Endothelial cell of umbilical vein (primary cell): ENCODE measurements around the gene DCAF6. TPM values are rescaled to one million over a fixed set of nuclear protein-coding genes. Genes with fewer than 3 reads are reported as not detected.

Source experiments
- BruUV-seq: library from RNA; stranded (reverse); fragments of 400-500 nt; replicated peaks from 2 replicates; lab custom pipeline; 2021; lab: Mats Ljungman, UMichigan
- CTCF ChIA-PET: fragments of 300-600, 350-600 bp; sonication (Branson Sonifier 250); formaldehyde crosslinking; loops from one replicate; lab custom pipeline; 2021; ENCODE audit warnings: antibody characterized with exemption, inconsistent platforms; lab: Charles Lee
- POLR2A ChIA-PET: fragments of 300-600, 350-600 bp; sonication (Branson Sonifier 250); formaldehyde crosslinking; loops from one replicate; lab custom pipeline; 2021; ENCODE audit warnings: antibody characterized with exemption, inconsistent platforms; lab: Charles Lee
- DNase-seq: peaks from one replicate; pipeline ENCODE4 v3.0.0-alpha.2; 2011; ENCODE audit warnings: low read depth, low spot score
- FAIRE-seq: peaks from 2 replicates; lab custom pipeline; 2011; peaks lifted over from hg19 to GRCh38; lab: Jason Lieb, UNC
- H2AFZ ChIP-seq: 2 replicates; pipeline ENCODE4 v1.6.0; 2012; ENCODE audit warnings: low read depth, low read length, control low read depth, inconsistent platforms
- H3K27ac ChIP-seq: 2 replicates; pipeline ENCODE4 v1.5.1; 2011; ENCODE audit warnings: low read depth, mild to moderate bottlenecking, control low read depth, low read length, moderate library complexity; ENCODE audit not compliant: insufficient read depth
- H3K27me3 ChIP-seq, 2 experiments: 2 replicates each; pipeline versions ENCODE4 v1.6.0 to v1.6.1; 2011; ENCODE audit warnings: low read length in 2 of 2, mixed read lengths in 1 of 2; ENCODE audit not compliant: control insufficient read depth in 2 of 2, insufficient read depth in 2 of 2
- H3K36me3 ChIP-seq, 2 experiments: 2 replicates in 1 of 2; 3 replicates in 1 of 2; pipeline ENCODE4 v1.5.1; 2011; ENCODE audit warnings: low read length in 2 of 2, mild to moderate bottlenecking in 1 of 2, moderate library complexity in 1 of 2; ENCODE audit not compliant: control insufficient read depth in 2 of 2, insufficient read depth in 2 of 2; ENCODE audit errors: extremely low read depth in 1 of 2
- H3K4me1 ChIP-seq: 3 replicates; pipeline ENCODE4 v1.5.1; 2011; ENCODE audit warnings: mild to moderate bottlenecking, low read length; ENCODE audit not compliant: control insufficient read depth, insufficient read depth; ENCODE audit errors: extremely low read depth
- H3K4me2 ChIP-seq: 2 replicates; pipeline ENCODE4 v1.6.1; 2011; ENCODE audit warnings: low read length, control low read depth, mixed read lengths; ENCODE audit not compliant: insufficient read depth
- H3K4me3 ChIP-seq, 3 experiments: fragments of 200-600 bp in 1 of 3; sonication (generic), shearing (Covaris generic) in 1 of 3; replicated peaks in 1 of 3; 2 replicates each; pipeline ENCODE4 v1.5.1; 2011 to 2016; ENCODE audit warnings: control low read depth in 3 of 3, low read length in 3 of 3, mild to moderate bottlenecking in 2 of 3, inconsistent platforms in 1 of 3, low read depth in 1 of 3, moderate library complexity in 1 of 3; ENCODE audit not compliant: insufficient read depth in 1 of 3
- H3K79me2 ChIP-seq: 2 replicates; pipeline ENCODE4 v1.6.0; 2012; ENCODE audit warnings: low read length, inconsistent platforms; ENCODE audit not compliant: control insufficient read depth, insufficient read depth
- H3K9ac ChIP-seq: replicated peaks from 2 replicates; pipeline ENCODE3; 2011; ENCODE audit warnings: low read length, control low read depth; ENCODE audit not compliant: insufficient read depth; ENCODE audit errors: extremely low read depth
- H3K9me1 ChIP-seq: replicated peaks from 3 replicates; pipeline ENCODE4 v1.6.0; 2011; ENCODE audit warnings: mild to moderate bottlenecking, low read length; ENCODE audit not compliant: control insufficient read depth, insufficient read depth; ENCODE audit errors: extremely low read depth
- H3K9me3 ChIP-seq: replicated peaks from 2 replicates; pipeline ENCODE4 v1.5.1; 2012; ENCODE audit warnings: low read length, inconsistent platforms; ENCODE audit not compliant: control insufficient read depth, insufficient read depth
- H4K20me1 ChIP-seq: replicated peaks from 2 replicates; pipeline ENCODE3; 2011; ENCODE audit warnings: mild to moderate bottlenecking, low read length; ENCODE audit not compliant: control insufficient read depth, insufficient read depth; ENCODE audit errors: extremely low read depth
- FOS ChIP-seq: IDR thresholded peaks from 2 replicates; pipeline ENCODE4 v1.6.1; 2011; ENCODE audit warnings: mild to moderate bottlenecking, low read length, moderate library complexity, borderline replicate concordance; ENCODE audit not compliant: insufficient read depth
- MYC ChIP-seq: IDR thresholded peaks from one replicate; pipeline ENCODE4 v1.6.1; 2011; ENCODE audit warnings: mild to moderate bottlenecking, low read depth, low read length
- POLR2A ChIP-seq: IDR thresholded peaks from 2 replicates; pipeline ENCODE4 v1.6.1; 2012; ENCODE audit warnings: low read depth, mild to moderate bottlenecking, control low read depth, low read length
- POLR2AphosphoS5 ChIP-seq: IDR thresholded peaks from 2 replicates; pipeline ENCODE4 v1.6.1; 2012; ENCODE audit warnings: low read depth, mild to moderate bottlenecking, control low read depth, low read length, moderate library complexity; ENCODE audit not compliant: insufficient read depth
- dilution Hi-C: fragments of 300-500 bp; cut with MboI; formaldehyde crosslinking; loops from one replicate; pipeline ENCODE4 v1.15.0; 2019; ENCODE audit warnings: low sequenced_read_pairs; ENCODE audit not compliant: extremely low pct_ligation_motif_present
- intact Hi-C: fragments of 100-400 bp; cut with micrococcal nuclease; formaldehyde crosslinking; loops from one replicate; pipeline ENCODE4 v1.10.0; 2022
- polyA plus RNA-seq, 4 experiments: library from polyadenylated mRNA; depleted of rRNA in 3 of 4; stranded (reverse) in 3 of 4; unstranded in 1 of 4; fragments of >200 nt; gene quantifications; 2 replicates each; pipeline versions ENCODE4 v1.2.1 to v1.2.3, GENCODE V29; 2011 to 2012; ENCODE audit warnings: missing spikeins in 1 of 4
- total RNA-seq: library from RNA; stranded (reverse); gene quantifications from 2 replicates; pipeline ENCODE4 v1.2.3, GENCODE V29; 2021
- TF ChIP-seq, protein P1 (sequence below), 2 donors: IDR thresholded peaks; 1 replicate in 1 of 2; 2 replicates in 1 of 2; pipeline ENCODE4 v1.5.1; 2011; ENCODE audit warnings: low read length in 2 of 2, mild to moderate bottlenecking in 2 of 2, moderate library complexity in 2 of 2, control low read depth in 1 of 2, inconsistent platforms in 1 of 2, low read depth in 1 of 2; ENCODE audit not compliant: insufficient read depth in 1 of 2; ENCODE audit errors: extremely low read depth in 1 of 2
- TF ChIP-seq, protein P2 (sequence below): IDR thresholded peaks from 2 replicates; pipeline ENCODE4 v1.6.1; 2011; ENCODE audit not compliant: insufficient read depth, insufficient read length

Gene DCAF6
- total and polyA plus RNA-seq, 2 donors (not counting 3 experiments of a cell fraction or from before 2014, with no cell fraction given): 28.6 to 39.4 TPM

DNA sequence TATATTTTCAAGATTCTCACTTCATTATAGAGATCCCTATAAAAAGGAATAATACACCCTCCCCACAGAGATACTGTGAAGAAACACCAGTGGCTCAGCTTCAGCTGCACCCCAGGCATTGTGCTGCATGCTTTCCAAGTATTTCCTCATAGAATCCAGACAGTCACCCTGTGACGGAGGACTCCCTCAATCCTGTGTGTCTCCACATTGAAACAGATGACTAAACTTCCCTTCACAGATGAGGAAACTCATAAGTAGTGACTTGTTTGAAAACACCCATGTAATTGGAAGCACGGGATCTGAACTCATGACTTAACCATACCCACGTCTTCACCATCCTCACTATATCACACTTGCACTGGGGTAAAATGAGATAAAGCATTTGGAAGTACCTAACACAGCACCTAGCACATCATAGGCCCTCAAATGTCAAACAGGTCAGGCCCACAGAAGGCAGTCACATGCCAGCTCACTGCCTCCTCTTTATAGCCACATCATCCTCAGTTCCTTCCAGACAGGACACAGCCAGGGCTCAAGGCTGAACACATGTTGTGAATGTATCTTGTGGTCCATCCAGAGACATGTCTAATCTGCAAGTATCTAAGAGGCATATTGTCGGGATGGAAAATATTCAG is 145.0 kb downstream of the DCAF6 start:
- H4K20me1 ChIP-seq: no peaks in the 10 kb centered on the region
- POLR2A ChIA-PET: interaction anchor here (1.1 kb wide), 1 partner anchor 146 kb away, joined by 4 read pairs; the partner anchor contains the start of gene DCAF6
- dilution Hi-C loops (no loop called here), intact Hi-C loops (loop anchor here (1.0 to 5.0 kb wide), 7 partner anchors 56 to 481 kb away; partner anchors contain the start of genes DCAF6, GPR161 and MPZL1)
- DNase-seq (peak; percentile 35), FAIRE-seq (peak; percentile 74)
- no peak overlapping the region for H3K9ac ChIP-seq
- no peaks in the 10 kb centered on the region for H3K9me1 ChIP-seq
- H3K27me3 ChIP-seq: no peaks in the 10 kb centered on the region
- H3K4me3 ChIP-seq: no peak overlapping the region
- peaks cover 0 to 13% of the 10 kb centered on the region in 2 experiments for H3K36me3 ChIP-seq
- H3K9me3 ChIP-seq: no peaks in the 10 kb centered on the region
- H3K79me2 ChIP-seq: no peaks in the 10 kb centered on the region
- CTCF ChIA-PET: interaction anchor here (0.6 to 3.2 kb wide), 61 partner anchors 10 to 518 kb away, joined by 3 to 49 read pairs (median 6); partner anchors contain the start of genes DCAF6, GPR161, MPC2 and MPZL1
- no peak overlapping the region for H2AFZ ChIP-seq
- H3K27ac ChIP-seq: peak overlapping the region; percentile 23
- peaks cover 5% of the 10 kb centered on the region for H3K4me1 ChIP-seq
- no peak for TF ChIP-seq FOS
- TF ChIP-seq, protein P1, sequence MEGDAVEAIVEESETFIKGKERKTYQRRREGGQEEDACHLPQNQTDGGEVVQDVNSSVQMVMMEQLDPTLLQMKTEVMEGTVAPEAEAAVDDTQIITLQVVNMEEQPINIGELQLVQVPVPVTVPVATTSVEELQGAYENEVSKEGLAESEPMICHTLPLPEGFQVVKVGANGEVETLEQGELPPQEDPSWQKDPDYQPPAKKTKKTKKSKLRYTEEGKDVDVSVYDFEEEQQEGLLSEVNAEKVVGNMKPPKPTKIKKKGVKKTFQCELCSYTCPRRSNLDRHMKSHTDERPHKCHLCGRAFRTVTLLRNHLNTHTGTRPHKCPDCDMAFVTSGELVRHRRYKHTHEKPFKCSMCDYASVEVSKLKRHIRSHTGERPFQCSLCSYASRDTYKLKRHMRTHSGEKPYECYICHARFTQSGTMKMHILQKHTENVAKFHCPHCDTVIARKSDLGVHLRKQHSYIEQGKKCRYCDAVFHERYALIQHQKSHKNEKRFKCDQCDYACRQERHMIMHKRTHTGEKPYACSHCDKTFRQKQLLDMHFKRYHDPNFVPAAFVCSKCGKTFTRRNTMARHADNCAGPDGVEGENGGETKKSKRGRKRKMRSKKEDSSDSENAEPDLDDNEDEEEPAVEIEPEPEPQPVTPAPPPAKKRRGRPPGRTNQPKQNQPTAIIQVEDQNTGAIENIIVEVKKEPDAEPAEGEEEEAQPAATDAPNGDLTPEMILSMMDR (IDR thresholded peaks at IDR 0.05; ENCODE audit: extremely low read depth in 1 of 2, insufficient read depth in 1 of 2, low read depth in 1 of 2, low read length in 2 of 2): no peak
- no peak for TF ChIP-seq MYC
- TF ChIP-seq POLR2A: no peak
- no peak for TF ChIP-seq POLR2AphosphoS5
- TF ChIP-seq, protein P2, sequence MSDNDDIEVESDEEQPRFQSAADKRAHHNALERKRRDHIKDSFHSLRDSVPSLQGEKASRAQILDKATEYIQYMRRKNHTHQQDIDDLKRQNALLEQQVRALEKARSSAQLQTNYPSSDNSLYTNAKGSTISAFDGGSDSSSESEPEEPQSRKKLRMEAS: no peak
- no TSS peak for BruUV-seq
- no peak overlapping the region for H3K4me2 ChIP-seq
